IMR-90 (cell line): ENCODE data around the gene ACSL4. TPM values are rescaled to one million over a fixed set of nuclear protein-coding genes. Genes with fewer than 3 reads are reported as not detected.

Experiments
- ATAC-seq: fragments of 200-7000 bp; cut with Tn5 transposase; 2 replicates; pipeline ENCODE4 v1.9.1; 2020; ENCODE audit warnings: low read depth, mild to moderate bottlenecking, moderate library complexity
- BruUV-seq: library from RNA; stranded (reverse); fragments of 400-500 nt; replicated peaks from 2 replicates; lab custom pipeline; 2021; lab: Mats Ljungman, UMichigan
- CTCF ChIA-PET: fragments of 300-600 bp; formaldehyde crosslinking; extraction: SDS; loops from one replicate; lab custom pipeline; 2021; ENCODE audit warnings: antibody characterized with exemption; lab: Yijun Ruan, JAX
- POLR2A ChIA-PET: fragments of 300-600 bp; sonication (Branson Sonifier 250); formaldehyde crosslinking; loops from one replicate; lab custom pipeline; 2022; ENCODE audit warnings: antibody characterized with exemption; ENCODE audit not compliant: unreplicated experiment; lab: Charles Lee
- DNase-seq: peaks from one replicate; pipeline ENCODE4 v3.0.0; 2013
- H2AFZ ChIP-seq: replicated peaks from 2 replicates; pipeline ENCODE3; 2013; ENCODE audit warnings: low read length, mild to moderate bottlenecking; ENCODE audit not compliant: poor library complexity
- H2AK5ac ChIP-seq: 2 replicates; pipeline ENCODE4 v1.6.1; 2013; ENCODE audit warnings: low read depth, low read length, inconsistent platforms
- H2AK9ac ChIP-seq: replicated peaks from 2 replicates; pipeline ENCODE3; 2013; ENCODE audit warnings: mild to moderate bottlenecking, low read depth, low read length, moderate library complexity; ENCODE audit not compliant: poor library complexity
- H2BK120ac ChIP-seq: 2 replicates; pipeline ENCODE4 v1.6.1; 2013; ENCODE audit warnings: low read depth, low read length, inconsistent platforms
- H2BK15ac ChIP-seq: 3 replicates; pipeline ENCODE4 v1.6.1; 2013; ENCODE audit warnings: low read depth, low read length, inconsistent platforms
- H2BK20ac ChIP-seq: 2 replicates; pipeline ENCODE4 v1.6.1; 2013; ENCODE audit warnings: low read depth, mild to moderate bottlenecking, inconsistent platforms, low read length, moderate library complexity
- H2BK5ac ChIP-seq: 2 replicates; pipeline ENCODE4 v1.6.1; 2013; ENCODE audit warnings: mild to moderate bottlenecking, low read depth, low read length, inconsistent platforms; ENCODE audit not compliant: poor library complexity, severe bottlenecking
- H3K14ac ChIP-seq: replicated peaks from 2 replicates; pipeline ENCODE4 v1.6.1; 2013; ENCODE audit warnings: low read depth, low read length, inconsistent platforms
- H3K18ac ChIP-seq: 2 replicates; pipeline ENCODE4 v1.6.1; 2013; ENCODE audit warnings: low read depth, low read length, control low read depth
- H3K23ac ChIP-seq: 2 replicates; pipeline ENCODE4 v1.6.1; 2013; ENCODE audit warnings: low read depth, low read length, inconsistent platforms
- H3K27ac ChIP-seq: 2 replicates; pipeline ENCODE4 v1.5.1; 2013; ENCODE audit warnings: mild to moderate bottlenecking, control low read depth, low read length; ENCODE audit not compliant: insufficient read depth
- H3K27me3 ChIP-seq: 2 replicates; pipeline ENCODE4 v1.6.1; 2013; ENCODE audit warnings: low read length; ENCODE audit not compliant: control insufficient read depth, insufficient read depth
- H3K36me3 ChIP-seq: 2 replicates; pipeline ENCODE4 v1.6.1; 2013; ENCODE audit warnings: low read length, mixed read lengths; ENCODE audit not compliant: control insufficient read depth, insufficient read depth
- H3K4ac ChIP-seq: 2 replicates; pipeline ENCODE4 v1.6.1; 2013; ENCODE audit warnings: low read depth, low read length, inconsistent platforms
- H3K4me1 ChIP-seq: 2 replicates; pipeline ENCODE4 v1.6.1; 2013; ENCODE audit warnings: low read length, mixed read lengths; ENCODE audit not compliant: control insufficient read depth, insufficient read depth
- H3K4me2 ChIP-seq: 2 replicates; pipeline ENCODE4 v1.6.1; 2013; ENCODE audit warnings: low read depth, mild to moderate bottlenecking, control low read depth, low read length, moderate library complexity
- H3K4me3 ChIP-seq: 2 replicates; pipeline ENCODE4 v1.5.1; 2013; ENCODE audit warnings: low read depth, mild to moderate bottlenecking, control low read depth, low read length, moderate library complexity; ENCODE audit not compliant: insufficient read depth
- H3K56ac ChIP-seq: 2 replicates; pipeline ENCODE4 v1.6.1; 2013; ENCODE audit warnings: low read length, inconsistent platforms; ENCODE audit not compliant: insufficient read depth; ENCODE audit errors: extremely low read depth
- H3K79me1 ChIP-seq, 2 experiments: 2 replicates each; pipeline ENCODE4 v1.6.1; 2013; ENCODE audit warnings: low read length in 2 of 2, inconsistent platforms in 1 of 2, low read depth in 1 of 2
- H3K9ac ChIP-seq: 2 replicates; pipeline ENCODE4 v1.6.1; 2013; ENCODE audit warnings: low read depth, low read length, control low read depth
- H3K9me1 ChIP-seq: 2 replicates; pipeline ENCODE4 v1.6.1; 2013; ENCODE audit warnings: low read length, inconsistent platforms; ENCODE audit not compliant: insufficient read depth
- H3K9me3 ChIP-seq: 2 replicates; pipeline ENCODE4 v1.6.1; 2013; ENCODE audit warnings: low read length; ENCODE audit not compliant: control insufficient read depth, insufficient read depth
- H4K20me1 ChIP-seq: 2 replicates; pipeline ENCODE4 v1.6.1; 2013; ENCODE audit warnings: low read length, inconsistent platforms; ENCODE audit not compliant: insufficient read depth
- H4K5ac ChIP-seq: 2 replicates; pipeline ENCODE4 v1.6.1; 2013; ENCODE audit warnings: mild to moderate bottlenecking, low read depth, low read length, control low read depth
- H4K8ac ChIP-seq, 2 experiments: 2 replicates each; pipeline ENCODE4 v1.6.1; 2013; ENCODE audit warnings: low read depth in 2 of 2, low read length in 2 of 2, control low read depth in 1 of 2, inconsistent platforms in 1 of 2
- H4K91ac ChIP-seq: 2 replicates; pipeline ENCODE4 v1.6.1; 2013; ENCODE audit warnings: low read depth, low read length, inconsistent platforms; ENCODE audit not compliant: insufficient read depth
- BHLHE40 ChIP-seq: fragments of 150-350 bp; IDR thresholded peaks from 2 replicates; pipeline ENCODE4 v1.6.1; 2016; ENCODE audit warnings: mild to moderate bottlenecking, low read depth, low read length
- CEBPB ChIP-seq: IDR thresholded peaks from 2 replicates; pipeline ENCODE4 v1.6.1; 2012; ENCODE audit warnings: low read depth, low read length, improper control_type of control experiment
- CHD1 ChIP-seq: IDR thresholded peaks from 2 replicates; pipeline ENCODE4 v1.6.1; 2012; ENCODE audit warnings: low read depth, low read length, improper control_type of control experiment
- CTCF ChIP-seq: conservative IDR thresholded peaks from 2 replicates; pipeline ENCODE4 v1.5.1; 2012; ENCODE audit warnings: mild to moderate bottlenecking, low read depth, low read length, improper control_type of control experiment
- MAFK ChIP-seq: IDR thresholded peaks from 2 replicates; pipeline ENCODE4 v1.6.1; 2012; ENCODE audit warnings: low read depth, low read length, improper control_type of control experiment
- MXI1 ChIP-seq: IDR thresholded peaks from 2 replicates; pipeline ENCODE4 v1.6.1; 2012; ENCODE audit warnings: low read depth, mild to moderate bottlenecking, low read length, moderate library complexity, borderline replicate concordance
- RCOR1 ChIP-seq: IDR thresholded peaks from 2 replicates; pipeline ENCODE4 v1.6.1; 2012; ENCODE audit warnings: mild to moderate bottlenecking, low read length, improper control_type of control experiment; ENCODE audit not compliant: insufficient replicate concordance
- RFX5 ChIP-seq: IDR thresholded peaks from 2 replicates; pipeline ENCODE4 v1.8.0; 2012; ENCODE audit warnings: low read depth, mild to moderate bottlenecking, low read length, moderate library complexity
- SMC3 ChIP-seq: fragments of 150-350 bp; IDR thresholded peaks from 2 replicates; pipeline ENCODE4 v1.6.1; 2016; ENCODE audit warnings: low read depth, mild to moderate bottlenecking, antibody characterized with exemption, low read length, moderate library complexity
- WGBS, 2 experiments: methylation state at CpG; one replicate each; pipeline versions ENCODE4 v1.1.5 to v1.1.7; 2013; ENCODE audit warnings: missing lambda C conversion rate in 2 of 2; ENCODE audit not compliant: insufficient read length in 1 of 2; ENCODE audit errors: extremely low coverage in 2 of 2; 5-methylcytosine and 5-hydroxymethylcytosine counted together
- dilution Hi-C: fragments of 300-500 bp; cut with HindIII; formaldehyde crosslinking; loops from one replicate; pipeline ENCODE4 v1.14.3; 2018; ENCODE audit warnings: low sequenced_read_pairs; ENCODE audit not compliant: unreplicated experiment
- in situ Hi-C: fragments of 300-500 bp; cut with MboI; formaldehyde crosslinking; loops from 3 replicates; pipeline ENCODE4 v1.14.3; 2019; ENCODE audit warnings: low sequenced_read_pairs, inconsistent platforms, mixed read lengths
- intact Hi-C: fragments of 100-400 bp; cut with micrococcal nuclease; formaldehyde crosslinking; loops from 2 replicates; pipeline ENCODE4 v1.10.0; 2022
- polyA plus RNA-seq, 3 experiments: library from polyadenylated mRNA; depleted of rRNA; stranded (reverse); fragments of >200 nt; gene quantifications; 2 replicates each; pipeline ENCODE4 v1.2.3, GENCODE V29; 2012; ENCODE audit warnings: low replicate concordance in 1 of 3
- total RNA-seq: library from RNA; depleted of rRNA; stranded (reverse); fragments of >200 nt; gene quantifications from 2 replicates; pipeline ENCODE4 v1.2.3, GENCODE V29; 2012
- TF ChIP-seq, protein P1 (sequence below): fragments of 150-350 bp; IDR thresholded peaks from 2 replicates; pipeline ENCODE4 v1.6.1; 2017; ENCODE audit warnings: mild to moderate bottlenecking, antibody characterized with exemption, low read length, low read depth

Gene ACSL4
- total and polyA plus RNA-seq, 2 of the 4 experiments (the other 2 are of a cell fraction): 29.6 to 59.7 TPM

GRCh38 chrX:109614951-109615350 lies 118.1 kb downstream of the ACSL4 start:
- Histone ChIP-seq H3K9ac (no peak overlapping the region), H3K4me2 (no peak overlapping the region), H2BK120ac (no peak overlapping the region), H2BK20ac (no peak overlapping the region), H3K18ac (no peak overlapping the region), H4K5ac (no peak overlapping the region), H3K56ac (no peak overlapping the region), H4K20me1 (no peaks in the 10 kb centered on the region), H2AK5ac (no peak overlapping the region), H3K4me3 (no peak overlapping the region), H3K4ac (no peak overlapping the region), H2BK5ac (no peak overlapping the region), H2AK9ac (no peak overlapping the region), H2BK15ac (no peak overlapping the region), H3K9me3 (no peaks in the 10 kb centered on the region), H3K4me1 (no peaks in the 10 kb centered on the region), H4K91ac (no peak overlapping the region), H2AFZ (no peak overlapping the region), H3K14ac (no peak overlapping the region), H3K27me3 (peaks cover 2% of the 10 kb centered on the region), H3K36me3 (no peaks in the 10 kb centered on the region), H3K9me1 (no peaks in the 10 kb centered on the region), H3K23ac (no peak overlapping the region), H3K27ac (no peak overlapping the region), H3K79me1 (no peaks in the 10 kb centered on the region), H4K8ac (no peak overlapping the region)
- CTCF ChIA-PET: no interaction called here
- 83% methylated on average over 4 of the region's 6 CpGs; no CpG with 5 or more reads in 1 of the 2 experiments for WGBS, 2 experiments
- ATAC-seq (no peak), DNase-seq (no peak)
- TF ChIP-seq MAFK (no peak), CEBPB (no peak), BHLHE40 (no peak), RCOR1 (no peak), RFX5 (no peak), CTCF (no peak), SMC3 (no peak), CHD1 (no peak), MXI1 (no peak)
- TF ChIP-seq, protein P1, sequence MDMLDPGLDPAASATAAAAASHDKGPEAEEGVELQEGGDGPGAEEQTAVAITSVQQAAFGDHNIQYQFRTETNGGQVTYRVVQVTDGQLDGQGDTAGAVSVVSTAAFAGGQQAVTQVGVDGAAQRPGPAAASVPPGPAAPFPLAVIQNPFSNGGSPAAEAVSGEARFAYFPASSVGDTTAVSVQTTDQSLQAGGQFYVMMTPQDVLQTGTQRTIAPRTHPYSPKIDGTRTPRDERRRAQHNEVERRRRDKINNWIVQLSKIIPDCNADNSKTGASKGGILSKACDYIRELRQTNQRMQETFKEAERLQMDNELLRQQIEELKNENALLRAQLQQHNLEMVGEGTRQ: no peak
- no TSS peak for BruUV-seq
- POLR2A ChIA-PET: no interaction called here
- intact Hi-C loops (no loop called here), in situ Hi-C loops (loop anchor here (10.0 kb wide), 1 partner anchor 120 kb away; no protein-coding TSS in a partner anchor), dilution Hi-C loops (no loop called here)
